Measurements from ENCODE around the gene MORC3. TPM values are rescaled to one million over a fixed set of nuclear protein-coding genes. Genes with fewer than 3 reads are reported as not detected.

The MORC3 gene
- total and polyA plus RNA-seq, 9 of the 15 experiments (the other 6 are each of a cell fraction or from before 2014, with no cell fraction given): 12.7 to 53.7 (median 36.0) TPM

DNA sequence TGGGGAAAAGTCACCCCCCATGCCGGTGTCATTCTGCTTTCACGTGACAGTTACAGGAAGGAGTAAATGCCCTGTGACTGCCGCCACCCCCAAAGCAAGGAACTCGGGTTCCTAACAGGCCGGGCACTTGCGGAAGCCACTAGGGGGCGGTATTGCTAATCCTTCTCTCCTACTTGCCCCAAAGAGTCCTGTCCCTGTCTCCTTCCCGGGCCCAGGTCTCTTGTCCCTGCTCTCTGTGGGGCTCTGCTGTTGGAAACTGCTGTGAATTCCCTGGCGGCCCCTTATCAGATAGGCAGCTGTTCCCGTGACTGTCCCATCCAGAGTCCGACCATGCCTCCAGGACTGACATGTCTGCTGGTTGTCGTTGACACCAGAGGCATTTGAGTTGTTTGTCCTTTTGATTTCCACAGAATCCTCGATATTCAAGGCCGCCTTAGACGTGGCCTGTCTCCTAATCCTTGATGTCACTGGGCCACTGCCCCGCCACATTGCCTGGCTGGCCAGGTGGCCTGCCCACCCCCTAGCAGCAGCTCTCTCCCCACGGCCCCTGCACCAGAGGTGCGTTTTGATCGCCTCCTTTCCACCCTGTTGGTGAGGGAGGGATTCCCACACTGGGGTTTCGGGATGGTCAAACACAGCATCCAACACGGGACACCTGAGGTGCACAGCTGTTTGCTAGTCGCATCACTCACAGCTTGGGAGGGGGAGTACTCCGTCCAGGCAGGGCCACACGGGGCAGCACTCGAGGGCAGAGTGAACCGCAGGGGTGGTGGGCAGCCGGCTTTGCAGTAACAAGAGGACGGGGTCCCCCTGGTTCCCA, 102.5 kb downstream of the MORC3 start (continued):
- peak; percentile 26; the same call in 1 of the 2 replicates for TF ChIP-seq CEBPG (CRISPR knock-in tag; IDR thresholded peaks at IDR 0.05)
- TF ChIP-seq CEBPG (tag; conservative IDR thresholded peaks at IDR 0.05 in 1 of 2, IDR thresholded peaks at IDR 0.05 in 1 of 2): no peak

DNA sequence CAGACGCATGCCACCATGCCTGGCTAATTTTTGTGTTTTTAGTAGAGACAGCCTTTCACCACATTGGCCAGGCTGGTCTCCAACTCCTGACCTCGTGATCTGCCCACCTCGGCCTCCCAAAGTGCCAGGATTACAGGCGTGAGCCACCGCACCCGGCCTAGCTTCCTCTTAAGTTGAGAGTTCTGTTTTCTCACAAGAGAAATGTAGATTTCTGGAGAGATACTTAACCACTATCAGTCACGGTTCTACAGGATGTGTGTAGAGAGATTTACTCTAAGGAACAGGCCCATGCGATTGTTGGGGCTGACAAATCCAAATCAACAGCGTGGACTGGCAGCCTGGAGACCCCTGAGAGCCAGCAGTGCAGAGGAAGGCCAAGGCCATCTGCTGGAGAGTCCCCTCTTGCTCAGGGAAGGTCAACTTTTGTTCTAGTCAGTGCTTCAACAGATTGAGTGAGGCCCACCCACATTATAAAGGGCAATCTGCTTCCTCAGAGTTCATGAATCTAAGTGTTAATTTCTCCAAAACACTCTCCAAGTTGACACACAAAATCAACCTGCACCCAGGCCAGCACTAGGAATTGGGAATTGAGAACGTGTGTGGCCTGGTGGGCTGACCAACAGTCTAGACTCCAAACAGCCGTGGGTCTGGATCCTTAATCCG, 103.9 kb downstream of the MORC3 start:
- POLR2A ChIA-PET: no interaction called here
- no peak for FAIRE-seq
- H3K27me3 ChIP-seq (ENCODE audit: control insufficient read depth in 2 of 2, insufficient read depth in 2 of 2, low read length in 2 of 2): no peaks in the 10 kb centered on the region
- H3K4me1 ChIP-seq (replicated peaks in 1 of 2; ENCODE audit: control insufficient read depth in 2 of 2, insufficient read depth in 2 of 2, low read length in 2 of 2): peaks cover 9 to 15% of the 10 kb centered on the region in 2 experiments; a peak in 4 of 5 replicates
- no peak overlapping the region for H3K27ac ChIP-seq (ENCODE audit: extremely low read depth, low read depth, low read length)
- peaks cover 14% of the 10 kb centered on the region for H4K20me1 ChIP-seq (replicated peaks; ENCODE audit: control insufficient read depth, insufficient read depth, low read length)
- H3K9me3 ChIP-seq (replicated peaks; ENCODE audit: control insufficient read depth, insufficient read depth, low read depth, low read length): no peaks in the 10 kb centered on the region
- CTCF ChIA-PET (ENCODE audit: low intra/inter-chr PET ratio): no interaction called here
- TF ChIP-seq SETDB1 (IDR thresholded peaks at IDR 0.05; ENCODE audit: low read length): no peak
- TF ChIP-seq ZNF134 (CRISPR knock-in tag; conservative IDR thresholded peaks at IDR 0.05): peak; percentile 87
- intact Hi-C loops (cut with micrococcal nuclease) (loop anchor here (5.0 kb wide), 3 partner anchors 48 to 78 kb away; no protein-coding TSS in a partner anchor), in situ Hi-C loops (cut with MboI) (no loop called here)
- no peak for ATAC-seq
- H3K79me2 ChIP-seq (ENCODE audit: control insufficient read depth, insufficient read depth, low read length): no peaks in the 10 kb centered on the region
- H2AFZ ChIP-seq (ENCODE audit: low read depth, low read length): no peak overlapping the region
- H3K4me2 ChIP-seq (ENCODE audit: insufficient read depth, low read length): no peak overlapping the region
- H3K9ac ChIP-seq (ENCODE audit: insufficient read depth in 1 of 2, low read depth in 2 of 2, low read length in 2 of 2): no peak overlapping the region
- DNase-seq (ENCODE audit: extremely low read depth in 1 of 4, low spot score in 3 of 4): no peak
- H3K9me1 ChIP-seq (ENCODE audit: control insufficient read depth, insufficient read depth, low read length): peaks cover 10% of the 10 kb centered on the region
- 64% methylated on average over 12 of the region's 12 CpGs for WGBS (ENCODE audit: insufficient coverage, low coverage, missing lambda C conversion rate)
- no TSS peak for BruUV-seq (replicated peaks)
- H3K4me3 ChIP-seq: no peak overlapping the region
- 0 out of 3 replicates have a peak, but pooled peaks cover 4% of the 10 kb centered on the region for H3K36me3 ChIP-seq (ENCODE audit: control insufficient read depth, insufficient read depth, low read length)
